ENCODE results near the gene FAM8A1. TPM values are rescaled to one million over a fixed set of nuclear protein-coding genes. Genes with fewer than 3 reads are reported as not detected.

Gene FAM8A1
- total RNA-seq, 2 donors from 2014 or later, result 3.2 to 6.1 TPM

Other genes with a start within 250 kb of the FAM8A1 start
- not detected for gene CAP2, start 206.7 kb upstream of the FAM8A1 start, total RNA-seq
- 10 to 100 TPM; 79.5 to 83.7 TPM for gene NUP153, start 106.6 kb downstream of the FAM8A1 start, total RNA-seq

Measured in activated T-helper 17 cell treated with anti-CD3 and anti-CD28 coated beads, Interleukin-2, amount 50 U/mL, for 72 hours (primary cell).